ENCODE data around the gene CLMN. TPM values are rescaled to one million over a fixed set of nuclear protein-coding genes. Genes with fewer than 3 reads are reported as not detected.

The CLMN gene
- total RNA-seq, 3 donors from 2014 or later (not counting 1 experiment from before 2014, with no cell fraction given) = 0.80 to 2.0 (median 1.8) TPM

GRCh38 chr14:95193081-95193480 is 126.6 kb downstream of the CLMN start:
- DNase-seq (no peak), ATAC-seq (no peak)
- no peak for TF ChIP-seq CTCF (IDR thresholded peaks at IDR 0.05)
- Mint-ChIP-seq H3K4me1 (peaks cover 0 to 12% of the 10 kb centered on the region in 2 donors), H3K27me3 (ENCODE audit: low read depth in 2 of 2) (peaks cover 20 to 31% of the 10 kb centered on the region in 2 donors), H3K4me3 (no peak overlapping the region), H3K9me3 (no peaks in the 10 kb centered on the region), H3K36me3 (no peaks in the 10 kb centered on the region), H3K27ac (no peak overlapping the region)
- Histone ChIP-seq H3K36me3 (ENCODE audit: control insufficient read depth, insufficient read depth, low read length) (no peaks in the 10 kb centered on the region), H3K4me1 (ENCODE audit: control insufficient read depth, insufficient read depth, low read length) (no peaks in the 10 kb centered on the region), H3K27ac (ENCODE audit: low read length) (no peak overlapping the region), H3K4me3 (ENCODE audit: low read length) (no peak overlapping the region), H3K27me3 (ENCODE audit: control insufficient read depth, insufficient read depth, low read length) (no peaks in the 10 kb centered on the region), H3K9me3 (ENCODE audit: control insufficient read depth, insufficient read depth, low read length) (no peaks in the 10 kb centered on the region)
- WGBS (ENCODE audit: insufficient coverage) = 77% methylated on average over 4 of the region's 6 CpGs
- intact Hi-C loops (cut with micrococcal nuclease) = no loop called here

GRCh38 chr14:95192311-95192710 is 127.4 kb downstream of the CLMN start:
- no peak for DNase-seq
- Mint-ChIP-seq H3K4me1 (peaks cover 0 to 12% of the 10 kb centered on the region in 2 donors), H3K27ac (no peak overlapping the region), H3K9me3 (no peaks in the 10 kb centered on the region), H3K4me3 (no peak overlapping the region), H3K36me3 (no peaks in the 10 kb centered on the region), H3K27me3 (ENCODE audit: low read depth in 2 of 2) (peaks cover 23 to 39% of the 10 kb centered on the region in 2 donors)
- intact Hi-C loops (cut with micrococcal nuclease) = no loop called here
- ATAC-seq = no peak
- Histone ChIP-seq H3K4me3 (ENCODE audit: low read length) (no peak overlapping the region), H3K9me3 (ENCODE audit: control insufficient read depth, insufficient read depth, low read length) (no peaks in the 10 kb centered on the region), H3K27me3 (ENCODE audit: control insufficient read depth, insufficient read depth, low read length) (no peaks in the 10 kb centered on the region), H3K4me1 (ENCODE audit: control insufficient read depth, insufficient read depth, low read length) (no peaks in the 10 kb centered on the region), H3K36me3 (ENCODE audit: control insufficient read depth, insufficient read depth, low read length) (no peaks in the 10 kb centered on the region), H3K27ac (ENCODE audit: low read length) (no peak overlapping the region)
- TF ChIP-seq CTCF (IDR thresholded peaks at IDR 0.05) = no peak
- 92% methylated on average over 6 of the region's 6 CpGs for WGBS (ENCODE audit: insufficient coverage)

- no peak overlapping the region for H3K4me3 ChIP-seq (ENCODE audit: low read length)
- DNase-seq (no peak), ATAC-seq (no peak)
- Mint-ChIP-seq H3K4me1 (peaks cover 0 to 9% of the 10 kb centered on the region in 2 donors), H3K4me3 (no peak overlapping the region), H3K27ac (no peak overlapping the region), H3K9me3 (no peaks in the 10 kb centered on the region), H3K27me3 (ENCODE audit: low read depth in 2 of 2) (peaks cover 26 to 41% of the 10 kb centered on the region in 2 donors), H3K36me3 (no peaks in the 10 kb centered on the region)
- H3K27ac ChIP-seq (ENCODE audit: low read length) = no peak overlapping the region
- intact Hi-C loops (cut with micrococcal nuclease) = no loop called here
- WGBS (ENCODE audit: insufficient coverage) = 71% methylated on average over 21 of the region's 21 CpGs
- TF ChIP-seq CTCF (IDR thresholded peaks at IDR 0.05) = no peak
- no peaks in the 10 kb centered on the region for H3K27me3 ChIP-seq (ENCODE audit: control insufficient read depth, insufficient read depth, low read length)
- H3K9me3 ChIP-seq (ENCODE audit: control insufficient read depth, insufficient read depth, low read length) = no peaks in the 10 kb centered on the region
- no peaks in the 10 kb centered on the region for H3K36me3 ChIP-seq (ENCODE audit: control insufficient read depth, insufficient read depth, low read length)
- no peaks in the 10 kb centered on the region for H3K4me1 ChIP-seq (ENCODE audit: control insufficient read depth, insufficient read depth, low read length)
Observed at GRCh38 chr14:95191445-95192199, 128.1 kb downstream of the CLMN start.

- H3K4me3 ChIP-seq (ENCODE audit: low read length) = no peak overlapping the region
- intact Hi-C loops (cut with micrococcal nuclease) = no loop called here
- Mint-ChIP-seq H3K9me3 (no peaks in the 10 kb centered on the region), H3K36me3 (no peaks in the 10 kb centered on the region), H3K27ac (no peak overlapping the region), H3K27me3 (ENCODE audit: low read depth in 2 of 2) (peaks cover 30 to 45% of the 10 kb centered on the region in 2 donors), H3K4me3 (no peak overlapping the region), H3K4me1 (peaks cover under 1 to 7% of the 10 kb centered on the region in 2 donors)
- H3K27ac ChIP-seq (ENCODE audit: low read length) = no peak overlapping the region
- 88% methylated on average over 7 of the region's 7 CpGs for WGBS (ENCODE audit: insufficient coverage)
- H3K27me3 ChIP-seq (ENCODE audit: control insufficient read depth, insufficient read depth, low read length) = no peaks in the 10 kb centered on the region
- no peaks in the 10 kb centered on the region for H3K36me3 ChIP-seq (ENCODE audit: control insufficient read depth, insufficient read depth, low read length)
- ATAC-seq (no peak), DNase-seq (no peak)
- no peaks in the 10 kb centered on the region for H3K4me1 ChIP-seq (ENCODE audit: control insufficient read depth, insufficient read depth, low read length)
- no peaks in the 10 kb centered on the region for H3K9me3 ChIP-seq (ENCODE audit: control insufficient read depth, insufficient read depth, low read length)
- no peak for TF ChIP-seq CTCF (IDR thresholded peaks at IDR 0.05)
Observed at GRCh38 chr14:95190857-95191256, 128.9 kb downstream of the CLMN start.

Data from natural killer cell (primary cell).